ENCODE measurements around the gene CABP4.

Gene CABP4

DNA sequence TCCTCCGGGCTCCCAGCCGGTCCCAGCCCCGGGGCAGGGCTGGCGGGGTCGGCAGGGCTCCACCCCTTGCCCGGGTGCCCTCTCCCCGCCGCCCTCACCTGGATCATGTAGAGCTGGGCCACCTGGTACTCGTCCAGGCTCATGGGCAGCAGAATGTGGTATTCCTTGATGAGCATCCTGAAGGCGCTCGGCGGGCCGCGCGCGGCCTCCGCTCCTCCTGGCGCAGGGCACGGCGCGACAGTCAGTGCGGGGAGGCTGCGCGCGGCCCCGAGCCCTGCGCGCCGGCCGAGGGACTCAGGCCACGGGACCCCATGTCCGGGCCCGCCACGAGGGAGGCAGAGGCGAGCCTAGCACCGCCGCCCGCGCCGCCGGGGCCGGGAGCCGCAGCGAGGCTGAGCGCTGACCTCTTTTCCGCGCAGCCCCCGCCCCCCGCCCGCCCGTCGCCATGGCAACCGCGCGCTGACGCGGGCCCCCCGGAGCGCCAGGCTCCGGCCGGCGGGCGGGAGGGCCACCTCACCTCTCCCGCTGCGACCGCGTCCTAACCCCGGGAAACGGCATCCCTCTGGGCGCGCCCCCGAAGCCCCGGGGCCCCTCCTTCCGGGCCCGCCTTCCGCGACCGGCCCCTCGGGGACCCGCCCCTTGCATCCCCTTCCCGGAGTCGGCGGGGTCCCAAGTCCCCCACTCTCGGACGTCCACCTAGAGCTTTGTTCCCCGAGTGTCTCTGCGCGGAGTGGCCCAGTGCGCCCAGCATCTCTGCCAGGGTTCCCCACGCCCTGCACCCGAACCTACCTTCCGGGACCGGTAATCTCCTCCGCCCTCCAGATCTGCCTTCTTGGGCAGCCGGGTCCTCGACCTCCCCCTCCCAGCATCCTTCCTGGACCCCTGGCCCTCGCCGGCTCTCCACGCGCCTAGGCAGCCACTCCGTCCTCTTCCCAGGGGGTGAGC lies 49.1 kb downstream of the CABP4 start:
- Histone ChIP-seq H3K4me3 (ENCODE audit: low read depth, low read length) (peak overlapping the region; percentile 84), H3K27ac (ENCODE audit: low read depth, low read length) (no peak overlapping the region; the same call in 1 of the 2 replicates), H3K9ac (ENCODE audit: low read length) (peak overlapping the region; percentile 43), H3K36me3 (ENCODE audit: control insufficient read depth, insufficient read depth, low read length) (peaks cover 18% of the 10 kb centered on the region), H3K4me1 (ENCODE audit: control insufficient read depth, insufficient read depth, low read length) (peaks cover 23% of the 10 kb centered on the region), H3K9me3 (ENCODE audit: control insufficient read depth, insufficient read depth, low read depth, low read length) (no peaks in the 10 kb centered on the region), H3K27me3 (ENCODE audit: control insufficient read depth, insufficient read depth, low read length) (peaks cover 8% of the 10 kb centered on the region)

DNA sequence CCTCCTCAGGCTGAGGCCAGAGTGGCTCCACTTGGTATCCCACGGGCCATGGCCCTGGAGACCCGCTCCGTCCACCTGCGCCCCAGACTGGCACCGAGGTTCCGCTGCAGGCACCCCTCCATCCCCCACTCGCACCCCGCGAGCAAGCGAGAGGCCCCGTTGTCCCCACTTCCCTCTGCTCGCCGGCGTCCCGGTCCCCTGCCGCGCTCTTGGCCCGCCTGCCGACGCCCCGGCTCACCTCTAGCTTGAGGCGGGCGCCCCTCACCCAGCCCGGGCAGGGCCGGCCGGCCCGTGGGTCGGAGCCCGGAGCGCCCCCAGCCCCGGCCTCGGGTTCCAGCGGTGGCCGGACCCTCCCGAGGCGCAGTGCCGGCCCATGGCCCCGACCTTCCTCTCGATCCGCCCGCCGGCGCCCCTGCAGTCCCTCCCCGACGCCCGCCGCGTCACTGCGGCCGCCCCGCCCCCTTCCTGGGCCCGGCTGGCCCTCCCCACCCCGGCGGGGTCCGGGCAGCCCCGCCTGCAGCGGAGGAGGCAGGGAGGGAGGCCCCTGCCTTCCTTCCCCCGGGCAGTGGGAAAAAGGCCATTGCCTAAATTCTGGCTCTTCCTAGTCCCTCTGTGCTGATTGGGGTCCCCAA lies 49.9 kb downstream of the CABP4 start, which contains the start of gene PITPNM1:
Gene PITPNM1, minus strand, starts transcription at position 414 of the 632 bp plus-strand sequence. CDS start 1,183 bp downstream, outside the sequence.
- peak within 1 kb of the TSS; percentile 84 for H3K4me3 ChIP-seq (ENCODE audit: low read depth, low read length)

DNA sequence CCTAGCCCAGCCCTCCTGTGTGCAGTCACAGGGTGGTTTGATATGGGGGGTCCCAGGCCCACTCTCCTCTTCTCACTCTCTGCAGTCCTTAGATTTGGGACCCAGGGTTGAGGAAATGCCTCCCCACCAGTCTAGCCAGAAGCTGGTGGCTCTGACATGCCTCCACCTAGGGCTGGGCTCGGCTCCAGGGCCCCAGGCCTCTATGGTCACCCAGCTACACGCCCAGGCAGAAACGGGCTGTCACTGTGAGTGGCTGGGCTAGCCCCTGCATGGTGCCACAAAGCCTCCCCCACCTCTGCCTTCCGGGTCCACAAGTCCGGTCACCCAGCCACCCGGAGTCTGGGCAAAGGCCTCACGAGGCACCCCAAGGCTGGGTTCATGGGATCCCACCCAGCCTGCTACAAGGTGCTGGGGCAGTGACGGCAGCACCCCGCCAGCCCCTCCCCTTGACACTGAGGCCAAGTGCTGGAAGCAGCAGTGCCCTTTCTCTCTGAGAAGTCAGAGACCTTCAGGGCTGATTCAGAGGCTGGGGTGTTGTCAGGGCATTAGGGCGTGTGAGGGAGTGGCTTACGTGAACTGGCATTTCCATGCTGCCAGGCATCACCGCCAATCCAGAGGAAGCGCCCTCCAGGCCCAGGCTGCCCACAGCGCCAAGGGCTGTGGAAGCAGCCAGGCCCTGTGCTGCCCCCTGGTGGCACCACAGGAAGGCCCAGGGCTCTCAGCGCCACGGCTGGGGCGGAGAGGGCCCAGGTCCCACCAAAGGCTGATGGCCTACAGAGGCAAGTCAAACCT lies 50.6 kb downstream of the CABP4 start:
- Histone ChIP-seq H3K4me1 (ENCODE audit: control insufficient read depth, insufficient read depth, low read length) (peaks cover 23% of the 10 kb centered on the region), H3K9me3 (ENCODE audit: control insufficient read depth, insufficient read depth, low read depth, low read length) (no peaks in the 10 kb centered on the region), H3K27me3 (ENCODE audit: control insufficient read depth, insufficient read depth, low read length) (peaks cover 8% of the 10 kb centered on the region), H3K27ac (ENCODE audit: low read depth, low read length) (no peak overlapping the region; the same call in 1 of the 2 replicates), H3K9ac (ENCODE audit: low read length) (peak overlapping the region; percentile 25), H3K4me3 (ENCODE audit: low read depth, low read length) (peak overlapping the region; percentile 84), H3K36me3 (ENCODE audit: control insufficient read depth, insufficient read depth, low read length) (peaks cover 12% of the 10 kb centered on the region)

More for the DNA sequence above, 49.9 kb downstream of the CABP4 start, which contains the start of gene PITPNM1:
- Histone ChIP-seq H3K4me1 (ENCODE audit: control insufficient read depth, insufficient read depth, low read length) (peaks cover 23% of the 10 kb centered on the region), H3K36me3 (ENCODE audit: control insufficient read depth, insufficient read depth, low read length) (peaks cover 15% of the 10 kb centered on the region), H3K9ac (ENCODE audit: low read length) (peak within 1 kb of the TSS; percentile 43), H3K27me3 (ENCODE audit: control insufficient read depth, insufficient read depth, low read length) (peaks cover 8% of the 10 kb centered on the region), H3K9me3 (ENCODE audit: control insufficient read depth, insufficient read depth, low read depth, low read length) (no peaks in the 10 kb centered on the region), H3K27ac (ENCODE audit: low read depth, low read length) (no peak within 1 kb of the TSS; the same call in 1 of the 2 replicates)

DNA sequence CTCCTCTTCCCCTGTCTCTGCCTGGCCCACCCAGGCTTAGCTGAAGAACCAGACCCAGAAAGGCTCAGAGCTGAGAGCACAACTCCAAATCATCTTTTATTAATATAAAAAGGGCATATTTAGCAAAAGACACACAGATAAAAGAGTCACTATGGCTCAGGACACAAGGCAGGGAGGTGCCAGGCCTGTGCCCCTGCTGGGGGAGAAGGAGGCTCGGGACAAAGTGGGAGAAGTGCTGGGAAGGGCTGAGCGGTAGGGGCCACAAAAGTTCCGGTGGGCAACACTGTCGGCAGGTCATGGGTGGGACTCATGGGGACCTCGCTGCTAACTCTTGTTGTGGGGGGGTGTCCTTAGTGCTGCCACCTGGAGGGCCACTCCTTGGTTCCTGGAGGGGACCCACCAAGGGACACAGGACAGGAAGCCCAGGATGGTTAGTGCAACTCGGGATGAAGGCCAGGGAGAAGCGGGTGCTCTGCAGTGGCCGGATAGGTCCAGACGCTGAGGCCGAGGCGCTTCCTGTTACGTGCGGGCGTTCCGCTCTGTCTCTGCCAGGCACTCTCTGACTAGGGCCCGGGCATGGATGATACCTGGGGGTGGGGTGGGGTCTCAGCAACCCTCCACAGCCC lies 51.4 kb downstream of the CABP4 start:
- no peak overlapping the region for H3K9ac ChIP-seq (ENCODE audit: low read length)
- no peak overlapping the region for H3K4me3 ChIP-seq (ENCODE audit: low read depth, low read length)
- peaks cover 11% of the 10 kb centered on the region for H3K27me3 ChIP-seq (ENCODE audit: control insufficient read depth, insufficient read depth, low read length)
- H3K36me3 ChIP-seq (ENCODE audit: control insufficient read depth, insufficient read depth, low read length), result peaks cover 5% of the 10 kb centered on the region
- H3K4me1 ChIP-seq (ENCODE audit: control insufficient read depth, insufficient read depth, low read length), result peaks cover 23% of the 10 kb centered on the region
- H3K27ac ChIP-seq (ENCODE audit: low read depth, low read length), result no peak overlapping the region
- H3K9me3 ChIP-seq (ENCODE audit: control insufficient read depth, insufficient read depth, low read depth, low read length), result no peaks in the 10 kb centered on the region

DNA sequence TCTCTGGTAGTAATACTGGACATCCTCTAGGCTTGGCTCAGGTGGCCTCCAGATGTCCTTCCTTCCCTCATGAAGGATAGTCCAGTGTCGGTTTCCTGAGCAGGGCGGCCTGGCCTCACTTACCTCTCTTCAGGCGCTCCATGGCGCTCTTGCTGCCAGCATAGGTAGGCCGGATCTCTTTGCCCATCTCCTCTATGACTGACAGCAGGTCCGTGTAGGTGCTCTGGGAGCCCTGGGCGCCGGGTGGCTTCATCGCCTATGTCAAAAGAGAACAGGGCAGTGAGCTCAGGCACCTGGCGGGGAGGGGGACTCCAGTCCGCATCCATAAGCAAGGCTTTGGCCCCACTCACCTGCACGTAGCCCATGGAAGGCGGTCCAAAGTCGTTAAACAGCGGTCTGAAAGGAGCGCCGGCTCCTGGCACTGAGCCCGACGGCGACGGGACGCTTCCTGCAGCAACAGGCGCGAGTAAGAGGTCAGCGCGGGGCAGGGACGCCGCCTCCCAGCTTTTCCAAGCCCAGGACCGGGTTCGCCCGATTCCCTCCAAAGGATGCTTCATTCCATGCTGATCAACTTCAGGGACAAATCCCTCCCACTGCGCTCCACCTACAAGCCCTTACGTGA lies 52.2 kb downstream of the CABP4 start:
- Histone ChIP-seq H3K4me1 (ENCODE audit: control insufficient read depth, insufficient read depth, low read length) (peaks cover 23% of the 10 kb centered on the region), H3K36me3 (ENCODE audit: control insufficient read depth, insufficient read depth, low read length) (0 out of 2 replicates have a peak, but pooled peaks cover 2% of the 10 kb centered on the region)

DNA sequence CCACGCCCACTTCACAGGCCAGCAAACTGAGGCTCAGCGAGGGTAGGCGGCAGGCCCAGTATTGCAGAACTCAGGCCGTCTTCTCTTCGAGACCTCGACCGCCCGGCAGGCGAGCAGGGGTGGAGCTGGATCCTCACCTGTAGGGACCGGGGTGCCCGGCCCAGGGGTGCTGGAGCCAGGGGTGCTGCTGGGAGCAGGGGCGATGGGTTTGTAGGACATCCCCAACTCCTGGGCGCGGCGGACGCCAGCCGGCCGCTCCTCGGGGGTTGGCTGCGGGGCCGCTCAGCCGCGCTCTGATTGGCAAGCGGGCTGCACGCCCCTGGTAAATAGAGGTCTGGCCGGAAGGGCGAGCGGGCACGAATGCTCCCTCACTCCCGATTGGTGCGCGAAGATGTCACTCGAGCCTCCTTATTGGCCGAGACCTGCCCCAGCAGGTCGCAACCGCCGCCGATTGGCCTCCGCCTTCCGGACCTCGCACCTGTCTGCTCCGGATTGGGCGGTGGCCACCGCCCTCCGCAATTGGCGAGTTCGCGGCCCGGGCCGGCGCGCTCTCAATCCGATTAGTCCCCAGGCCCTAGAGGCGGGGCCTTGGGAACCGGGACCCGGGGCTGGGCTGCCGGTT lies 52.8 kb downstream of the CABP4 start, which contains the start of gene CDK2AP2:
Gene CDK2AP2, minus strand, starts transcription at position 299 of the 622 bp plus-strand sequence. Its CDS starts 80 bp downstream, at position 219.
- Histone ChIP-seq H3K9me3 (ENCODE audit: control insufficient read depth, insufficient read depth, low read depth, low read length) (no peaks in the 10 kb centered on the region), H3K4me3 (ENCODE audit: low read depth, low read length) (peak within 1 kb of the TSS; percentile 89)

More for the DNA sequence above, 52.2 kb downstream of the CABP4 start:
- no peak overlapping the region for H3K27ac ChIP-seq (ENCODE audit: low read depth, low read length)
- no peaks in the 10 kb centered on the region for H3K9me3 ChIP-seq (ENCODE audit: control insufficient read depth, insufficient read depth, low read depth, low read length)
- peaks cover 11% of the 10 kb centered on the region for H3K27me3 ChIP-seq (ENCODE audit: control insufficient read depth, insufficient read depth, low read length)
- peak overlapping the region; percentile 30 for H3K9ac ChIP-seq (ENCODE audit: low read length)
- H3K4me3 ChIP-seq (ENCODE audit: low read depth, low read length), result peak overlapping the region; percentile 89

DNA sequence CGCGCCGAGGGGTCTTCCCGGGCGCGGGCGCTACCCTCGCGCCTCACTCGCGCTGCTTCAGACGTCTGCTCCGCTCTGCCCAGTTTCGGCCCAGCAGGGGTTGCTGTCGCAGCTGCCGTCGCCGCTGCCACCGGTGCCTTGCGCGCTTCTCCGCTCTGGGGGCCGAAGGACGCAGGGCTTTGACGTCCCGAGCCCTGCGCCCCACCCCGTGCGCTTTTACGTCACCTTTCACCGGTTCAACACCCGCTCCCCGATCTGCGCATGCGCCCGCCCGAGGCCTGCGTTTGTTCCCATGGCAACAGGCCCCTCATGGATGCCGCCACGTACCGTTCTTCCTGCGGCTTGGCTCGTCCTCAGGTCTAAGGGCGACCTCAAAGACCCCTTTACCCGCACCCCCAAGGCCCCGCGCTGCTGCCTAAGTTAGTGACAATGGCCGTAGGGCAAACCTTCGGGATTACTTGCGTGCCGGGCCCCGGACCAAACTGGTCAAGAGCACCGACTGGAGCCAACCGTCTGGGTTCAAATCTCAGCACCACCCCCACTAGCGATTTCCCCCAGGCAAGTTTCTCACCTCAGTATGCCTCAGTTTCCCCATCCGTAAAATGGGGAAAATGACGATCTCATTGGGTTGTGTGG lies 53.5 kb downstream of the CABP4 start:
- Histone ChIP-seq H3K36me3 (ENCODE audit: control insufficient read depth, insufficient read depth, low read length) (0 out of 2 replicates have a peak, but pooled peaks cover 2% of the 10 kb centered on the region), H3K9me3 (ENCODE audit: control insufficient read depth, insufficient read depth, low read depth, low read length) (no peaks in the 10 kb centered on the region), H3K9ac (ENCODE audit: low read length) (peak overlapping the region; percentile 67), H3K27me3 (ENCODE audit: control insufficient read depth, insufficient read depth, low read length) (peaks cover 7% of the 10 kb centered on the region), H3K27ac (ENCODE audit: low read depth, low read length) (peak overlapping the region; percentile 75; the same call in 1 of the 2 replicates), H3K4me1 (ENCODE audit: control insufficient read depth, insufficient read depth, low read length) (peaks cover 21% of the 10 kb centered on the region), H3K4me3 (ENCODE audit: low read depth, low read length) (peak overlapping the region; percentile 89)

More for the DNA sequence above, 52.8 kb downstream of the CABP4 start, which contains the start of gene CDK2AP2:
- H3K36me3 ChIP-seq (ENCODE audit: control insufficient read depth, insufficient read depth, low read length), result 0 out of 2 replicates have a peak, but pooled peaks cover 2% of the 10 kb centered on the region
- H3K4me1 ChIP-seq (ENCODE audit: control insufficient read depth, insufficient read depth, low read length), result peaks cover 23% of the 10 kb centered on the region
- peak within 1 kb of the TSS; percentile 67 for H3K9ac ChIP-seq (ENCODE audit: low read length)
- peak within 1 kb of the TSS; percentile 75; the same call in 1 of the 2 replicates for H3K27ac ChIP-seq (ENCODE audit: low read depth, low read length)
- peaks cover 11% of the 10 kb centered on the region for H3K27me3 ChIP-seq (ENCODE audit: control insufficient read depth, insufficient read depth, low read length)

DNA sequence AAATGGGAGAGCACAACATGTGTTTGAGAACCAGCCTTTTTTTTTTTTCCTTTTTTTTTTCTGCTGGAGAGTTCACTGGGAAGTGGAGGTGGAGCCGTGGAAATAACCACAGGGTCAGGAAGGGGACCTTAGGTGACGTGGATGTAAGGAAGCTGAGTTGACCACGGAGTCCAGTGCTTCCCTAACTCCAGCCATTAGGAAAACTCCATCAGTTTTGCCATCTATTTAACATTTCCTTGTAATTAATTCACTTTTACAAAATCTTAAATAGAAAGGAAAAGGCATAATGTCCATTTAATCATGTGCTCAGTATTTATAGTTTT lies 54.8 kb downstream of the CABP4 start:
- no peak overlapping the region for H3K9ac ChIP-seq (ENCODE audit: low read length)
- 0 out of 2 replicates have a peak, but pooled peaks cover 2% of the 10 kb centered on the region for H3K36me3 ChIP-seq (ENCODE audit: control insufficient read depth, insufficient read depth, low read length)
- H3K27ac ChIP-seq (ENCODE audit: low read depth, low read length), result no peak overlapping the region

More for the DNA sequence above, 54.8 kb downstream of the CABP4 start:
- Histone ChIP-seq H3K27me3 (ENCODE audit: control insufficient read depth, insufficient read depth, low read length) (peaks cover 10% of the 10 kb centered on the region; the same call in 1 of the 2 replicates), H3K4me3 (ENCODE audit: low read depth, low read length) (no peak overlapping the region), H3K9me3 (ENCODE audit: control insufficient read depth, insufficient read depth, low read depth, low read length) (no peaks in the 10 kb centered on the region), H3K4me1 (ENCODE audit: control insufficient read depth, insufficient read depth, low read length) (peaks cover 18% of the 10 kb centered on the region)
